Adrenal gland (tissue), 5 donors: Measurements from ENCODE around the gene SHTN1.

Experiments
- CTCF ChIP-seq, 6 experiments: fragments of 450-650 bp in 4 of 6; fragments of 200-600 bp in 2 of 6; sonication (generic) in 1 of 6; IDR thresholded peaks; 1 replicate in 5 of 6; 2 replicates in 1 of 6; pipeline versions ENCODE4 v1.5.1 to v1.8.0; 2016 to 2021; ENCODE audit warnings: antibody characterized with exemption in 6 of 6, mild to moderate bottlenecking in 2 of 6, moderate library complexity in 1 of 6
- POLR2A ChIP-seq, 2 donors: fragments of 450-650 bp; IDR thresholded peaks; one replicate each; pipeline ENCODE4 v1.6.1; 2017; ENCODE audit warnings: antibody characterized with exemption in 2 of 2, mild to moderate bottlenecking in 2 of 2, moderate library complexity in 1 of 2
- donor health status: DM: no; HTN: no; CAD: no.

- TF ChIP-seq CTCF (IDR thresholded peaks at IDR 0.05) (no peak), POLR2A (IDR thresholded peaks at IDR 0.05) (no peak)
These were observed 9.8 kb upstream of the SHTN1 start for GRCh38 chr10:117014835-117015234.
